Stimulated activated CD4-positive, alpha-beta T cell treated with anti-CD3 and anti-CD28 coated beads, Interleukin-1b, Interleukin-23, amount 100 ng/mL, for 24 hours (primary cell): ENCODE results near the gene GOT2.
"Not testable (repeated sequence)": the region's sequence is repeated elsewhere in the genome, so short reads cannot be mapped to it uniquely, and the experiment has no call there.

Source experiments
- DNase-seq, 4 experiments: peaks; one replicate each; pipeline ENCODE4 v3.0.0-alpha.2; 2020; ENCODE audit warnings: low read depth in 4 of 4, low spot score in 1 of 4

Gene GOT2

GRCh38 chr16:58723109-58723508 lies 11.0 kb downstream of the GOT2 start:
- DNase-seq = no peak

GRCh38 chr16:58717994-58718393 lies 16.1 kb downstream of the GOT2 start:
- DNase-seq = no peak

GRCh38 chr16:58716468-58716867 lies 17.6 kb downstream of the GOT2 start:
- no peak for DNase-seq

- no peak for DNase-seq
Observed at GRCh38 chr16:58713742-58714141, 20.4 kb downstream of the GOT2 start.

GRCh38 chr16:58709333-58709732 lies 24.8 kb downstream of the GOT2 start:
- DNase-seq = no peak

GRCh38 chr16:58699151-58699550 lies 35.0 kb downstream of the GOT2 start:
- DNase-seq = no peak

- DNase-seq = no peak
Observed at GRCh38 chr16:58695368-58695767, 38.7 kb downstream of the GOT2 start.

- no peak for DNase-seq
Observed at GRCh38 chr16:58692450-58692849, 41.7 kb downstream of the GOT2 start.

- DNase-seq = not testable (repeated sequence)
Observed at GRCh38 chr16:58686985-58687706, 47.0 kb downstream of the GOT2 start.

- DNase-seq = no peak
Observed at GRCh38 chr16:58685084-58685449, 49.0 kb downstream of the GOT2 start.

GRCh38 chr16:58684354-58685083 lies 49.6 kb downstream of the GOT2 start, which contains the start of gene SLC38A7:
Gene SLC38A7, minus strand, starts transcription at chr16:58684770. Its CDS starts 4,644 bp downstream, at chr16:58680126.
- DNase-seq = peak; percentile 43 to 64 (median 62)

- DNase-seq = no peak
Observed at GRCh38 chr16:58684001-58684353, 50.1 kb downstream of the GOT2 start.

GRCh38 chr16:58679763-58680162 lies 54.4 kb downstream of the GOT2 start:
- no peak for DNase-seq

GRCh38 chr16:58678716-58679115 lies 55.4 kb downstream of the GOT2 start:
- DNase-seq = no peak

GRCh38 chr16:58678269-58678668 lies 55.8 kb downstream of the GOT2 start:
- no peak for DNase-seq

- DNase-seq = no peak
Observed at GRCh38 chr16:58670946-58671583, 63.1 kb downstream of the GOT2 start.

- DNase-seq = no peak
Observed at GRCh38 chr16:58670177-58670576, 63.9 kb downstream of the GOT2 start.

- no peak for DNase-seq
Observed at GRCh38 chr16:58665200-58665599, 68.9 kb downstream of the GOT2 start.

- DNase-seq = no peak
Observed at GRCh38 chr16:58661199-58661830, 72.8 kb downstream of the GOT2 start.

GRCh38 chr16:58659911-58660310 lies 74.2 kb downstream of the GOT2 start:
- not testable (repeated sequence) for DNase-seq

GRCh38 chr16:58658796-58659211 lies 75.3 kb downstream of the GOT2 start:
- DNase-seq = no peak
